SK-N-SH treated with all-trans-retinoic acid at 6 μM for 48 hours (cell line): ENCODE measurements around the gene PRICKLE1.

Experiments
- ARNTL ChIP-seq: fragments of 450-650 bp; formaldehyde crosslinking; IDR thresholded peaks from 2 replicates; pipeline ENCODE4 v1.5.0; 2020; ENCODE audit warnings: low read depth, mild to moderate bottlenecking, moderate library complexity, borderline replicate concordance
- CSDC2 ChIP-seq: fragments of 250-450 bp; sonication (Bioruptor Pico); IDR thresholded peaks from 2 replicates; pipeline ENCODE4 v1.5.0; 2020; ENCODE audit warnings: mild to moderate bottlenecking, moderate library complexity
- ESRRG ChIP-seq: fragments of 250-450 bp; sonication (Bioruptor Pico); IDR thresholded peaks from 2 replicates; pipeline ENCODE4 v1.6.1; 2021; ENCODE audit warnings: mild to moderate bottlenecking
- GLIS3 ChIP-seq: fragments of 250-450 bp; sonication (Bioruptor Pico); IDR thresholded peaks from 2 replicates; pipeline ENCODE4 v1.5.0; 2020; ENCODE audit warnings: mild to moderate bottlenecking, moderate library complexity
- ISL1 ChIP-seq: fragments of 250-450 bp; sonication (Bioruptor Pico); IDR thresholded peaks from 2 replicates; pipeline ENCODE4 v2.1.2; 2022; ENCODE audit warnings: mild to moderate bottlenecking, moderate library complexity
- OSR1 ChIP-seq: fragments of 250-450 bp; sonication (Bioruptor Pico); IDR thresholded peaks from 2 replicates; pipeline ENCODE4 v1.8.0; 2022; ENCODE audit warnings: moderate library complexity, mild to moderate bottlenecking, inconsistent platforms
- PPARA ChIP-seq: fragments of 250-450 bp; sonication (Bioruptor Pico); IDR thresholded peaks from 2 replicates; pipeline ENCODE4 v1.5.0; 2020; ENCODE audit warnings: mild to moderate bottlenecking, borderline replicate concordance
- RARB ChIP-seq: fragments of 250-450 bp; sonication (Bioruptor Pico); IDR thresholded peaks from 2 replicates; pipeline ENCODE4 v1.8.0; 2021; ENCODE audit warnings: mild to moderate bottlenecking, moderate library complexity
- SNAI2 ChIP-seq: fragments of 250-450 bp; sonication (Bioruptor Pico); IDR thresholded peaks from 2 replicates; pipeline ENCODE4 v1.5.0; 2020; ENCODE audit warnings: mild to moderate bottlenecking, moderate library complexity
- ZNF8 ChIP-seq: fragments of 450-650 bp; formaldehyde crosslinking; IDR thresholded peaks from 2 replicates; pipeline ENCODE4 v1.5.0; 2020; ENCODE audit warnings: mild to moderate bottlenecking, moderate library complexity
- TF ChIP-seq, protein P1 (sequence below): fragments of 250-450 bp; sonication (Bioruptor Pico); IDR thresholded peaks from 2 replicates; pipeline ENCODE4 v1.5.1; 2020; ENCODE audit warnings: low read depth, mild to moderate bottlenecking, moderate library complexity
- TF ChIP-seq, protein P2 (sequence below): fragments of 250-450 bp; sonication (Bioruptor Pico); IDR thresholded peaks from 2 replicates; pipeline ENCODE4 v1.5.1; 2021; ENCODE audit warnings: mild to moderate bottlenecking, moderate library complexity
- TF ChIP-seq, protein P3 (sequence below): fragments of 250-450 bp; sonication (Bioruptor Pico); IDR thresholded peaks from 2 replicates; pipeline ENCODE4 v1.5.0; 2020; ENCODE audit warnings: mild to moderate bottlenecking, moderate library complexity
- TF ChIP-seq, protein P4 (sequence below): fragments of 250-450 bp; sonication (Bioruptor Pico); IDR thresholded peaks from 2 replicates; pipeline ENCODE4 v1.8.0; 2020; ENCODE audit warnings: mild to moderate bottlenecking, moderate library complexity, borderline replicate concordance

DNA sequence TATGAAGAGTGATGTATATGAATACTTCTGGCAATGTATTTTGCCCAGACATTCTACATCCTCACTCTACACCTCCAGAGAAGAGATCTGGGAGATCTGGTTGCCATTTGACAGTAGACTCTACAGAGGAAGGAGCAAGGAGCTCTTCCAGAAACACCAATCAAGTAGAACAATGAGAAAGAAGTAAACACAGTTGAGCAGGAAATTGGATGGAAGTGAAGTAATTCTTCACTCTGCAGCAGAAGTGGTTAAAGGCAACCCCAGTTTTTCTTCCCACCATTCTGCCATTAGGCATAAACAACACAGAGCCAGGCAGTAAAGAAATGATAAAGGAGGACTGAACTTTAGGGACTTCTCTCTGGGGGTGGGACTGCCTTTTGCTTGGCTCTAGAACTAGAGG lies 48.5 kb upstream of the PRICKLE1 start:
- TF ChIP-seq, protein P1, sequence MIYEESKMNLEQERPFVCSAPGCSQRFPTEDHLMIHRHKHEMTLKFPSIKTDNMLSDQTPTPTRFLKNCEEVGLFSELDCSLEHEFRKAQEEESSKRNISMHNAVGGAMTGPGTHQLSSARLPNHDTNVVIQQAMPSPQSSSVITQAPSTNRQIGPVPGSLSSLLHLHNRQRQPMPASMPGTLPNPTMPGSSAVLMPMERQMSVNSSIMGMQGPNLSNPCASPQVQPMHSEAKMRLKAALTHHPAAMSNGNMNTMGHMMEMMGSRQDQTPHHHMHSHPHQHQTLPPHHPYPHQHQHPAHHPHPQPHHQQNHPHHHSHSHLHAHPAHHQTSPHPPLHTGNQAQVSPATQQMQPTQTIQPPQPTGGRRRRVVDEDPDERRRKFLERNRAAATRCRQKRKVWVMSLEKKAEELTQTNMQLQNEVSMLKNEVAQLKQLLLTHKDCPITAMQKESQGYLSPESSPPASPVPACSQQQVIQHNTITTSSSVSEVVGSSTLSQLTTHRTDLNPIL (CRISPR knock-in tag): no peak
- TF ChIP-seq, protein P2, sequence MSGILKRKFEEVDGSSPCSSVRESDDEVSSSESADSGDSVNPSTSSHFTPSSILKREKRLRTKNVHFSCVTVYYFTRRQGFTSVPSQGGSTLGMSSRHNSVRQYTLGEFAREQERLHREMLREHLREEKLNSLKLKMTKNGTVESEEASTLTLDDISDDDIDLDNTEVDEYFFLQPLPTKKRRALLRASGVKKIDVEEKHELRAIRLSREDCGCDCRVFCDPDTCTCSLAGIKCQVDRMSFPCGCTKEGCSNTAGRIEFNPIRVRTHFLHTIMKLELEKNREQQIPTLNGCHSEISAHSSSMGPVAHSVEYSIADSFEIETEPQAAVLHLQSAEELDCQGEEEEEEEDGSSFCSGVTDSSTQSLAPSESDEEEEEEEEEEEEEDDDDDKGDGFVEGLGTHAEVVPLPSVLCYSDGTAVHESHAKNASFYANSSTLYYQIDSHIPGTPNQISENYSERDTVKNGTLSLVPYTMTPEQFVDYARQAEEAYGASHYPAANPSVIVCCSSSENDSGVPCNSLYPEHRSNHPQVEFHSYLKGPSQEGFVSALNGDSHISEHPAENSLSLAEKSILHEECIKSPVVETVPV (CRISPR knock-in tag): no peak
- no peak for TF ChIP-seq SNAI2 (CRISPR knock-in tag)
- no peak for TF ChIP-seq ZNF8 (CRISPR knock-in tag)
- TF ChIP-seq, protein P3, sequence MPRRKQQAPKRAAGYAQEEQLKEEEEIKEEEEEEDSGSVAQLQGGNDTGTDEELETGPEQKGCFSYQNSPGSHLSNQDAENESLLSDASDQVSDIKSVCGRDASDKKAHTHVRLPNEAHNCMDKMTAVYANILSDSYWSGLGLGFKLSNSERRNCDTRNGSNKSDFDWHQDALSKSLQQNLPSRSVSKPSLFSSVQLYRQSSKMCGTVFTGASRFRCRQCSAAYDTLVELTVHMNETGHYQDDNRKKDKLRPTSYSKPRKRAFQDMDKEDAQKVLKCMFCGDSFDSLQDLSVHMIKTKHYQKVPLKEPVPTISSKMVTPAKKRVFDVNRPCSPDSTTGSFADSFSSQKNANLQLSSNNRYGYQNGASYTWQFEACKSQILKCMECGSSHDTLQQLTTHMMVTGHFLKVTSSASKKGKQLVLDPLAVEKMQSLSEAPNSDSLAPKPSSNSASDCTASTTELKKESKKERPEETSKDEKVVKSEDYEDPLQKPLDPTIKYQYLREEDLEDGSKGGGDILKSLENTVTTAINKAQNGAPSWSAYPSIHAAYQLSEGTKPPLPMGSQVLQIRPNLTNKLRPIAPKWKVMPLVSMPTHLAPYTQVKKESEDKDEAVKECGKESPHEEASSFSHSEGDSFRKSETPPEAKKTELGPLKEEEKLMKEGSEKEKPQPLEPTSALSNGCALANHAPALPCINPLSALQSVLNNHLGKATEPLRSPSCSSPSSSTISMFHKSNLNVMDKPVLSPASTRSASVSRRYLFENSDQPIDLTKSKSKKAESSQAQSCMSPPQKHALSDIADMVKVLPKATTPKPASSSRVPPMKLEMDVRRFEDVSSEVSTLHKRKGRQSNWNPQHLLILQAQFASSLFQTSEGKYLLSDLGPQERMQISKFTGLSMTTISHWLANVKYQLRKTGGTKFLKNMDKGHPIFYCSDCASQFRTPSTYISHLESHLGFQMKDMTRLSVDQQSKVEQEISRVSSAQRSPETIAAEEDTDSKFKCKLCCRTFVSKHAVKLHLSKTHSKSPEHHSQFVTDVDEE: no peak
- TF ChIP-seq PPARA: no peak
- TF ChIP-seq CSDC2 (CRISPR knock-in tag): no peak
- no peak for TF ChIP-seq RARB (CRISPR knock-in tag)
- TF ChIP-seq, protein P4, sequence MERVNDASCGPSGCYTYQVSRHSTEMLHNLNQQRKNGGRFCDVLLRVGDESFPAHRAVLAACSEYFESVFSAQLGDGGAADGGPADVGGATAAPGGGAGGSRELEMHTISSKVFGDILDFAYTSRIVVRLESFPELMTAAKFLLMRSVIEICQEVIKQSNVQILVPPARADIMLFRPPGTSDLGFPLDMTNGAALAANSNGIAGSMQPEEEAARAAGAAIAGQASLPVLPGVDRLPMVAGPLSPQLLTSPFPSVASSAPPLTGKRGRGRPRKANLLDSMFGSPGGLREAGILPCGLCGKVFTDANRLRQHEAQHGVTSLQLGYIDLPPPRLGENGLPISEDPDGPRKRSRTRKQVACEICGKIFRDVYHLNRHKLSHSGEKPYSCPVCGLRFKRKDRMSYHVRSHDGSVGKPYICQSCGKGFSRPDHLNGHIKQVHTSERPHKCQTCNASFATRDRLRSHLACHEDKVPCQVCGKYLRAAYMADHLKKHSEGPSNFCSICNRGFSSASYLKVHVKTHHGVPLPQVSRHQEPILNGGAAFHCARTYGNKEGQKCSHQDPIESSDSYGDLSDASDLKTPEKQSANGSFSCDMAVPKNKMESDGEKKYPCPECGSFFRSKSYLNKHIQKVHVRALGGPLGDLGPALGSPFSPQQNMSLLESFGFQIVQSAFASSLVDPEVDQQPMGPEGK (CRISPR knock-in tag): no peak
- no peak for TF ChIP-seq ESRRG
- TF ChIP-seq OSR1 (CRISPR knock-in tag): no peak
- TF ChIP-seq GLIS3 (CRISPR knock-in tag): no peak
- no peak for TF ChIP-seq ISL1 (CRISPR knock-in tag)
- no peak for TF ChIP-seq ARNTL (CRISPR knock-in tag)
